Measurements from ENCODE around the gene SYNE2. TPM values are rescaled to one million over a fixed set of nuclear protein-coding genes. Genes with fewer than 3 reads are reported as not detected.

SYNE2 gene
- total RNA-seq, 4 donors from 2014 or later: 92.4 to 165 (median 98.3) TPM

GRCh38 chr14:63952933-63953437 lies 100.2 kb downstream of the SYNE2 start:
- H3K9me3 ChIP-seq: no peaks in the 10 kb centered on the region
- no peak overlapping the region for H3K27ac ChIP-seq (replicated peaks in 1 of 4)
- WGBS: 91% methylated on average over 2 of the region's 2 CpGs
- TF ChIP-seq CTCF (IDR thresholded peaks at IDR 0.05) (no peak), POLR2A (IDR thresholded peaks at IDR 0.05; ENCODE audit: low read depth) (no peak), POLR2AphosphoS5 (IDR thresholded peaks at IDR 0.05) (no peak), EP300 (IDR thresholded peaks at IDR 0.05) (no peak)
- intact Hi-C loops (cut with DNase I): no loop called here
- DNase-seq (ENCODE audit: extremely low spot score): no peak
- no peak overlapping the region for H3K4me3 ChIP-seq
- H3K27me3 ChIP-seq: no peaks in the 10 kb centered on the region
- H3K36me3 ChIP-seq: peaks cover 14 to 54% (median 35%) of the 10 kb centered on the region in 4 donors
- H3K4me1 ChIP-seq: peaks cover 0 to 8% (median 0%) of the 10 kb centered on the region in 4 donors

- H3K36me3 ChIP-seq: peaks cover 5 to 33% (median 16%) of the 10 kb centered on the region in 4 donors
- intact Hi-C loops (cut with DNase I): no loop called here
Observed at GRCh38 chr14:63956326-63956725, 103.5 kb downstream of the SYNE2 start.

GRCh38 chr14:63960926-63961567 lies 108.2 kb downstream of the SYNE2 start:
- TF ChIP-seq POLR2A (IDR thresholded peaks at IDR 0.05; ENCODE audit: low read depth) (no peak), CTCF (IDR thresholded peaks at IDR 0.05) (no peak), POLR2AphosphoS5 (IDR thresholded peaks at IDR 0.05) (no peak), EP300 (IDR thresholded peaks at IDR 0.05) (no peak)
- H3K27ac ChIP-seq (replicated peaks in 1 of 4): no peak overlapping the region
- no peaks in the 10 kb centered on the region for H3K9me3 ChIP-seq
- no peak for DNase-seq (ENCODE audit: extremely low spot score)
- H3K4me3 ChIP-seq: no peak overlapping the region
- WGBS: 62% methylated on average over 2 of the region's 2 CpGs
- peaks cover 5 to 47% (median 9%) of the 10 kb centered on the region in 4 donors for H3K36me3 ChIP-seq
- intact Hi-C loops (cut with DNase I): loop anchor here (10.0 kb wide), 1 partner anchor 106 kb away; the partner anchor contains the start of gene SYNE2
- no peaks in the 10 kb centered on the region for H3K27me3 ChIP-seq
- H3K4me1 ChIP-seq: peaks cover 0 to 22% (median 19%) of the 10 kb centered on the region in 4 donors

More at GRCh38 chr14:63956326-63956725, 103.5 kb downstream of the SYNE2 start:
- Histone ChIP-seq H3K4me3 (no peak overlapping the region), H3K9me3 (no peaks in the 10 kb centered on the region), H3K27me3 (no peaks in the 10 kb centered on the region), H3K4me1 (peaks cover 0 to 8% (median 0%) of the 10 kb centered on the region in 4 donors), H3K27ac (replicated peaks in 1 of 4) (no peak overlapping the region)
- DNase-seq (ENCODE audit: extremely low spot score): no peak
- TF ChIP-seq POLR2A (IDR thresholded peaks at IDR 0.05; ENCODE audit: low read depth) (no peak), CTCF (IDR thresholded peaks at IDR 0.05) (no peak), POLR2AphosphoS5 (IDR thresholded peaks at IDR 0.05) (no peak), EP300 (IDR thresholded peaks at IDR 0.05) (no peak)

- H3K27ac ChIP-seq (replicated peaks in 1 of 4): no peak overlapping the region
- 42% methylated on average over 2 of the region's 2 CpGs for WGBS
- DNase-seq (ENCODE audit: extremely low spot score): no peak
- peaks cover 0 to 58% (median 6%) of the 10 kb centered on the region in 4 donors for H3K36me3 ChIP-seq
- no peaks in the 10 kb centered on the region for H3K27me3 ChIP-seq
- H3K4me1 ChIP-seq: peaks cover 0 to 24% (median 20%) of the 10 kb centered on the region in 4 donors
- intact Hi-C loops (cut with DNase I): loop anchor here (10.0 kb wide), 1 partner anchor 108 kb away; the partner anchor contains the start of gene SYNE2
- H3K4me3 ChIP-seq: no peak overlapping the region
- no peaks in the 10 kb centered on the region for H3K9me3 ChIP-seq
- TF ChIP-seq CTCF (IDR thresholded peaks at IDR 0.05) (no peak), POLR2AphosphoS5 (IDR thresholded peaks at IDR 0.05) (no peak), POLR2A (IDR thresholded peaks at IDR 0.05; ENCODE audit: low read depth) (no peak), EP300 (IDR thresholded peaks at IDR 0.05) (no peak)
Observed at GRCh38 chr14:63962906-63963305, 110.1 kb downstream of the SYNE2 start.

Measured in esophagus muscularis mucosa (tissue), 4 donors.